PC-9 (cell line): ENCODE results near the gene LINC00237.

ENCODE experiments used
- EZH2 ChIP-seq: fragments of 200-600 bp; sonication (generic); IDR thresholded peaks from 2 replicates; pipeline ENCODE4 v1.8.0; 2017; ENCODE audit warnings: antibody characterized with exemption, low read depth
- TF ChIP-seq, protein P1 (sequence below): fragments of 200-600 bp; sonication (generic); conservative IDR thresholded peaks from 2 replicates; pipeline ENCODE4 v1.6.1; 2017; ENCODE audit warnings: mixed run types, antibody characterized with exemption, mild to moderate bottlenecking, moderate library complexity

DNA sequence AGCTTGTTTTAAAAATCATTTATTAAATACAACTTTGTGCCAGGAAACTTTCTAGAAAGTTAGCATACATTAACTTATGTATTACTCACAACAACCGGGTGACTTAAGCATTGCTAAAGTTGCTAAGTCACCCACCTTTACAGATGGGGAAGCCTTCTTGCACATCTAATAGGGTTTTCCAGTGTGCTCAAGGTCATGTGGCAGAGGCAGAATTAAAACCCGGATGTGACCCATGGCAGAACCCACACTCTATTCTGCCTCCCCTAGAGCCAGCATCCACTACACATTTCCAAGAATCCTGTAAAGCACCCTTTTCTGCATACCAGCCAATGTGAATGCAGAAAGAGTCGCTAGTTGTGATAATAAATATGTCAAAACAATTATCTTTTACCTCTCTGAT is 13.4 kb downstream of the LINC00237 start:
- TF ChIP-seq, protein P1, sequence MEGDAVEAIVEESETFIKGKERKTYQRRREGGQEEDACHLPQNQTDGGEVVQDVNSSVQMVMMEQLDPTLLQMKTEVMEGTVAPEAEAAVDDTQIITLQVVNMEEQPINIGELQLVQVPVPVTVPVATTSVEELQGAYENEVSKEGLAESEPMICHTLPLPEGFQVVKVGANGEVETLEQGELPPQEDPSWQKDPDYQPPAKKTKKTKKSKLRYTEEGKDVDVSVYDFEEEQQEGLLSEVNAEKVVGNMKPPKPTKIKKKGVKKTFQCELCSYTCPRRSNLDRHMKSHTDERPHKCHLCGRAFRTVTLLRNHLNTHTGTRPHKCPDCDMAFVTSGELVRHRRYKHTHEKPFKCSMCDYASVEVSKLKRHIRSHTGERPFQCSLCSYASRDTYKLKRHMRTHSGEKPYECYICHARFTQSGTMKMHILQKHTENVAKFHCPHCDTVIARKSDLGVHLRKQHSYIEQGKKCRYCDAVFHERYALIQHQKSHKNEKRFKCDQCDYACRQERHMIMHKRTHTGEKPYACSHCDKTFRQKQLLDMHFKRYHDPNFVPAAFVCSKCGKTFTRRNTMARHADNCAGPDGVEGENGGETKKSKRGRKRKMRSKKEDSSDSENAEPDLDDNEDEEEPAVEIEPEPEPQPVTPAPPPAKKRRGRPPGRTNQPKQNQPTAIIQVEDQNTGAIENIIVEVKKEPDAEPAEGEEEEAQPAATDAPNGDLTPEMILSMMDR = no peak
- TF ChIP-seq EZH2 = no peak
